Lung microvascular endothelial cell (primary cell): Measurements from ENCODE around the gene ARHGAP26. TPM values are rescaled to one million over a fixed set of nuclear protein-coding genes. Genes with fewer than 3 reads are reported as not detected.

Experiments used
- DNase-seq, 2 donors: peaks; one replicate each; pipeline versions ENCODE4 v3.0.0 to v3.0.0-alpha.2; 2010; ENCODE audit warnings: low read depth in 2 of 2
- total RNA-seq: library from RNA; depleted of rRNA; stranded (reverse); fragments of >200 nt; gene quantifications from 2 replicates; pipeline ENCODE4 v1.2.1, GENCODE V29; 2014

ARHGAP26 gene
- total RNA-seq, 1 donor from 2014 or later, result 34.5 TPM

DNA sequence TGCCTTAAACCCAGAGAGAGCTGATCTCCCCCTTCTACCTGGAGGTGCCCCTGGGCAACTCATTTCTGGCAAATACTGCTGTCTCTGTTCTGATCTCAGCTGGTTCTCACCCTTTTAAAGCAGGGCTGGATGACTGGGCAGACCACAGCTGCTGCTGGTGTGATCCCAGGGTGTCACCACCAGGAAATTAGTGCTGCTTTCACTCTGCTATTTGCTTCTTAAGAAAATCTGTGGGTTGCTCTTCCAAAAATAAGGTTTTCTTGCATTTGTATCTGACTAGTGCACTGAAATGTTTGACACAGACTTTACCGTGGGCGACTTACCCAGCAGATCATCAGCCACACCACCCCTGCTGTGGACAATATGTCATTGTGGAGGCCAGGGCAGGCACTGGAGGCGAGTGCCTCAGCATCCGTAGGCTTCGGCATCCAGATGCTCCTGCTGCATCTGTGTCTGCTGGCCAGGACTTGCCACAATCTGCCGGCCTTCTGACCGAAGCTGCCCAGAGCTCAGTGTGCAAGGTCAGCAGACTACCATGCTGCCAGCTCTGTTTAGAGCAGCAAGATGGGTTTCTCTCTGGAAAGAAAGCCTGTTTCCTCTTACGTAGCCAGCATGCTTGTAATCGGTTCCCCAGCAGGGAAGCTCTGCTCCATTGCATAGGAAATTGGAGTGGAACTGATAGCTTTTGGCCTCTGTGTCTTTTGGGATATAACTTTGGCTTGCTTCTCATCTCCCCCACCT is 13.6 kb downstream of the ARHGAP26 start:
- peak in 1 of 2 donors; percentile 52 for DNase-seq

DNA sequence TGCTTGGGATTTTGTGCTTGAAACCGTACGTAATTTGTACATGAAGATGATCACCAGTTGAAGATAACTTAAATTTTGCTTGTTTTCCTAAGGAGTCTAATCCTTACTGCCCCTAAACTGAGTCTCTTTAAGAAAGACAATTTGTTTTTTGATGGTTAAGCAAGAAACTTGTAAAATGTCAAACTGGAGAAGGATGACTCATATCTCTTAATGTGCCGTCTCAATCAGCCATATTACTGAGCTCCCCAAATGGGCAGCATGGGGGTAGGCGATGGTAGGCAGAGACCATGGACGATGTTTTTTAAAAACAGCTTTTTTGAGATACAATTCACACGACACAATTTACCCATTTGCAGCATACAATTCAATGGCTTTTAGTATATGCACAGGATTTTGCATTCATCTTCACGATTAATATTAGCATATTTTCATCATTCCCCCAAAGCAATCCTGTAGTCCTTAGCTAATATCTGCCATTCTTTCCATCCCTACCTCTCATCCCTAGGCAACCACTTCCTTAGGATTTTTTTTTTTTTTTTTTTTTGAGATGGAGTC is 14.3 kb downstream of the ARHGAP26 start:
- DNase-seq, result peak in 1 of 2 donors; percentile 0

DNA sequence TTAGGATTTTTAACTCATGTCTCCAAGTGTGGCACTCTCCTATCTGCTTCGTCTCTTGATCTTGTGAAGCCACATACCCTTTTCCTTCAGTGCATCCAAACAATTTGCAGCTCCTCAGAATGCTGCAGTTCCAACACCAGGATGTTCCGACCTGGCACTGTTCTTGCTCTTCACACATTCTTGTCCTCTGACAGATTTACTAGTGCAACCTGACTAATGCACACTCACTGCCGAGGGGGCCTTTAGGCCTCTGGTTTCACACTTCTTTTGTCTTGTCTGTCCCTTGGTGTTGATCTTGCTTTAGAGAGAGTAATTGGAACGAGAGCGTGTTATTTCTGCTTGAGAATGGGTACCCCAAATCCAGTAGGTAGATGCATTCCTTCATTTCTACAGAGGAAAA is 15.0 kb downstream of the ARHGAP26 start:
- DNase-seq, result peak in 1 of 2 donors; percentile 21

DNA sequence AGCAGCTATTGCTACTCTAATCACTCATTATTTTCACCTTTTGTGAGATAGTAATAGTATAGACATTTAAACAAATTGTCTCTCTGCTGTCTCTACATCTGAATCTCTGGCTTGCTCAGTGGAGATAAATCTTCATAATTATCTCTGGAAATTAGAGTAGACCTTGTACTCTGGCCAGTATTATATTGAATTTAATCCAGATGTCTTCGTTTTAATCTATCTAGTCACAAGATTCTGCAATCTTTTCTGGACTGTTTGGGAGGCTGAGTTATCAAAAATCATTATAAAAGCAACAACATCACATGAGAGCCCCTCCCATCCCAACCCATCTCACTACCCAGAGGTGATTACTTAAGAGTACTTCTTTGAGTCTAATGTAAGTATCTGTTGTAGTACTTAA is 19.0 kb downstream of the ARHGAP26 start:
- DNase-seq, result no peak

DNA sequence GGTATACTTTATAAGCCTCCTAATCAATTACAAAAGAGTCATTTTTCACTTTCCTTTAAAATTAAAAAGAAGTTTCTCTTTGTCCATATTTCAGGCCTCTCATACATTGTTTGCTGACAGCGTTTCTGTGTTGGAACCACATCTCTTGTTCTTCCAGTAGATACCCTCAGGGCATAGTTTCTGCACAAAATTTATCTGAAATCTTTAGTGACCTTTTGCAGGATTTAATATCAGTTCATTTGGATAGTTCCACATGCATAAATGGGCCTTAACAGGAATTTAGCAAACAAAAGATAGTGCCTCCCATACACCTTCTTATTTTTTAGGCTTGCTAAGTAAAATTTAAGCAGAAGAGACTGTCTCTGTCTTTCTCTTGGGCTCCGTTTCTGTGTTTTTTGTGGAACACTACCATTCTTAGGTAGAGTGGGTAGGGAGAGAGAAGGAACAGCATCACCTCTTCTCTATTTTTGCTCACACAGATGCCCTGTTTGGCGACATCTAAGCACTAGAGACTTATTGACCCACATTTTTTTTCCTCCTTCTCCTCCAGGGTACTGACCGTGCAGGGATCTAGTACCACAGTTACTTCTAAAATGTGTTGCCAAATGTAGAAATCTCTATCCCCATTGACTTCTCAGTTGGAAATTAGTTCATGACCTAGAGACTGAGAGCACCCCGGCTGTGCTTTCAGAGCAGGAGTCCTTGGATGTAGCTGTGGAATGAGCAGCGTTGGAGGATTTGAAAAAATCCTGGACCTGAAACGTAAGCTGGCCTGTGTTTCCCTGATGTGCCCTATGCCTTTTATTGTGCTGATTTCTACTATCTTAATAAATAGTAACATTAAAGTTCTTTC is 22.1 kb downstream of the ARHGAP26 start:
- no peak for DNase-seq

DNA sequence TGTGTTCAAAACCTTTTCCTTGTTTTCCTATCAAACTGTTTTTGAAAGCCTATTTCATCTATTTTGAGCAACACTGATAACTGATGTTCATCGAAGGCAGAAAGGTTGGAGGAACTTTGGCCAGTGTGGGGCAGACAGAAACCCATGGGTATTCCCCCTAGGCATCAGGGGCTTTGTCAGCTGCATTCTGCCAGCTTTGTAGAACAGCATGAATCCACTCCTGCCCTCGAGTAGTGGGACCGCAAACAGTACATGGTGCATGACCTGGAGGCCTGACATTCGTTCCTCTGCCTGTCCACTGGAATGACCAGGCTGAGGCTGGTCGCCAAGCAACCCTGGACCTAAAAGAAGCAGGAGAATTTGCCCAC is 22.7 kb downstream of the ARHGAP26 start:
- no peak for DNase-seq

DNA sequence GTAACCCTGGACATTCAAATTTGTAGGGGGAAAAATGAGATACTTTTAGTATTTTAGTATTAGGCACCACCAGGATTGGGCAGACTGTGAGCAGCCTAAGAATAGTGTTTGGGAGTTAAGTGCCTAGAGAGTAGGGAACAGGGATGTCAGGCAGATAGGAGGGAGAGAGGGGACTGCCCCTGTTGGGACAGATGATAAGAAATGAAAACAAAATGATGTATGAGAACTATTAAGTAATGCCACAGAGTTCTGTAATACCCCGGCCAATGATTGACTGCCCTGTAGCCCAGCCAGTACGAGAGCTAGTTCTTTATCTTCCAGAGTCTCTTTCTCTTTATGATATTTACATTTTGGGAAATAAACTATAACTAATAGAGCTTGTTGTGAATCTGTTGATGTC is 24.4 kb downstream of the ARHGAP26 start:
- no peak for DNase-seq

DNA sequence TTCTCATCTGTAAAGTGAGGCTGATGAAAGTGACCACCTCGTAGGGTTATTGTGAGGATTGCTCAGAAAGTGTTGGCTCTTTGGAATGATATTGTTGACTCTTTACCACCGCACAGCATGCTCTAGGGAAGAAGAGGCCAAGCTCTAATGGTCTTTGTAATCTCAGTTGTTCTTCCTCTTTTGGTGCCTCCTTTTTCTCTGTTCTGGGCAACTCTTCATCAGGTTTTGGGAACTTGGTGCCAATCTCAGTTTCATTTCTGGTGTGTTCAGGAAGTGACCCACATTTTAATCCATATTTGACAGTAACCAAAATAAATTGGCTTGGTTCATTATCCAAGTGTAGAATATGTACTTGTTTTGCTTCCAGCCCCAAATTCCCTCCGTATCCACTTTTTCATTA is 25.1 kb downstream of the ARHGAP26 start:
- no peak for DNase-seq

DNA sequence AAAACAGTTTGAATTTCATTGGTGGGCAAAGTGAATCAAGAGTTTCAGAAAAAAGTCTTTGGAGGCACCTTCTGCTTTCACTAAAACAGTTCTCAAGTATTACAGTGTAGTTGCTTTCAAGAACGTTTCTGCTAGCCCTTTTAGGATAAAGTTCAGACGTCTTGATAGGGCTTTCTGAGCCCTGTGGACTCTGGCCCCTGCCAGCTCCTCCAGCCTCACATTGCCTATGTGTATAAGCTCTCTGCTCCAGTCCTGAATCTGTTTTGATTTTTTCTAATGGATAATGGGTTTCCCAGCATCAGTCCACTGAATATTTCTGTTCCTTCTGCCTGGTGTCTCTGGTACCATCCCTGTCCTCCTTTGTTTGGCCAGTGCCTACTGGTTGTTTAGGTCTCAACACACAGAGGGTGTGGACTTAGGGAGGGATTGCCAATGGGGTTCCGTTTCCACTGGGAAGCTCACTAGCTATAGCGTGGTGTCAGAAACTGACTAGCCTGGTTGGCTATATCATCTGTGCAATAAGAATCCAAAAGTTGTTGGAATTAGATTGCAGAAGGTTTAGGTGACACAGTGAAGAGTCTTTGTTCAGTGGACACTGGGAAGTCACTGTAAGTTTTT is 26.4 kb downstream of the ARHGAP26 start:
- DNase-seq, result no peak

DNA sequence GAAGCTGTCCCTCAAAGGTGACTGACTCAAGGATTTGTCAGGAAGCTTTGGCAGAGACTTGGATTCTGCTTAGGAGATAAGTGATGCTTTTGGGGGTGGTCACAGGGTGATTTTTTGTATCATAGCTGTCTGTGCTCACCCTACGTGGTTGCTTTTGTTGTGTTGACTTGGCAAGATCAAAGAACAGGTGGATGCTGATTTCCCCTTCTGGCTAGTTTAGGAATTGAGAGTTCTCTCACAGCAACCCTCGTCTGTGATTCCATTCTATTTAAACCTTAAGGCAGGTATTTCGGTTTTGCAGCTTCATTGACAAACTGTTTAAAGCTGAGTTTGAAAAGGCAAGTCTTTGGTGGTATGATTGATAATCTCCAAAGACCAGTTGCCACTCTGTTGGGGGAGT is 27.2 kb downstream of the ARHGAP26 start:
- DNase-seq, result no peak

DNA sequence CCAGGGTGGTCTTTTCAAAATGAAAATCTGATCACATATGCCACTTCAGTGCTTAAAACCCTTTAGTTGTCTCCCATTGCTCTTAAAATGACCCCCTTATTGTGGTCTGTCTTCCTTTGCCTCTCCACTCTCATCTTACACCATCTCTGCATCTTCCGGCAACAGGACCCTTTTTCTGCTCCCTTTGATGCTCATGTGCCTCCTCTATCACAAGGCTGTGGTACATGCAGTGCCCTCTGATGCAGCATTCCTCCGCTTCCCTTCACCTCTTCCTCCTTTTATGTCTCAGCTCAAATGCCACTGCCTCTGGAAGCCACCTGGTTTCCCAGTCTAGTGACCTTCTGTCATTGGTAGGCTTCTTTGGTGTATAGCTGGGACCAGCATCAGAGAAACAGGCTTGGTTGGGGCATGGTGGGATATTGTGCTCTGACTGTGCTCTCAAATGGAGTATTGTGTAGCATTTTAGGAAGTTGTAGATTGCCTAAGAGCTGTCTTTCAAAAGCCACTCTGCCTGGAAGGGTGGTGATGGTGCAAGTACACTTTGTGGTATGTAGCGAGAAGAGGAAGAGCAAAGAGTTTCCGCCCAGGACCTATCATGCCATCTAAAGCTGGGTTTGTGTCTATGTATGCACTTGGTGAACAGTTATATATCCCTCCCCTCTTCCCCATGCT is 28.1 kb downstream of the ARHGAP26 start:
- DNase-seq, result no peak

DNA sequence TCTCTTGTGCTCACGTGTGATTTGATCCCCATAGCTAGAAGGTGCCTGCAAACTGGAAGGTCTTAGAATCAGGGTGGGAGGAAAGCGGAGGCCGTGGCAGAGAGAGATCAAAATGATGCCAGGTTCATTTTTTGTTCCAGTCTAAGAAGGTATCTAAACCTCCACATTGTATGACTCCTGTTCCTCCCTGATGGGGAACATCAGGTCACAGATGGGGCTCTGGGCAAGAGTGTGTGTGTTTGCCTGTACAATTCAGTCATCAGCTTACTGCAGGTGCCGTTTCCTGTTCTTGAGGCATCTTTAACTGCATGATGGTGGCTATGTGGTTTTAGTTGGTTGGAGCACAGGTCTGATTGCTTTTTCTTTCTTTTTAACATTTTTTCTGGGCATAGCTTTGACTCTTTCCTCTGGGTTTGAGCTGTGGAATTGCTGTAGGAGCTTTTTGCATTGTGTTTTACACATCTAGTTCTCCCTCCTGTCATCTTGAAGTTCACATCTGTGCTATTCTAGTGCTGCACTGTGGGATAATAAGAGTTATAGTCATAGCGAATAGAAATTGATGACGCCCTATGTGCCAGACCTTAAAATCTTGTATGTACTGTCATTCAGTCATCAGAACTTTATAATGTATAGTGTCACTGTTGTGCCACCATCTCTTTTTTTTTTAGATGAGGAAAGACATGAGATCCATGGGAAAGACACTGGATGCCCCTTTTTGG is 30.8 kb downstream of the ARHGAP26 start:
- DNase-seq, result no peak

DNA sequence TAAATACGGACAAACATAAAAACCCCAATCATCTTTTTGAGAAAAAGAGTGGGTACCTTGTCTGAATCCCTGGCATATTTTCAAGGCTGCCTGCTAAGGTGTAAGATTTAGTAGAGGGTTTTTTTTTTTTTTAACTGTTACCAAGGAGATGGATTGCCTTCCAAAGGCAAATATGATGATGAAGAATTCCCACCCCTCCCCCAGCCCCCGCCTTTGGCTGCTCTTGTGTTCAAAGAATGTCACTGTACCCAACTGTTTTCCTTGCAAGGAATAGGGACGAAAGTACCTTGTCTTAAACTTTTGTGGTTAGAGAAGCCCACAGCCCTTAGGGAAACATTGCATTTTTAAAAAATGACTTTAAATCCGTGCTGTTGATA is 31.3 kb downstream of the ARHGAP26 start:
- no peak for DNase-seq

DNA sequence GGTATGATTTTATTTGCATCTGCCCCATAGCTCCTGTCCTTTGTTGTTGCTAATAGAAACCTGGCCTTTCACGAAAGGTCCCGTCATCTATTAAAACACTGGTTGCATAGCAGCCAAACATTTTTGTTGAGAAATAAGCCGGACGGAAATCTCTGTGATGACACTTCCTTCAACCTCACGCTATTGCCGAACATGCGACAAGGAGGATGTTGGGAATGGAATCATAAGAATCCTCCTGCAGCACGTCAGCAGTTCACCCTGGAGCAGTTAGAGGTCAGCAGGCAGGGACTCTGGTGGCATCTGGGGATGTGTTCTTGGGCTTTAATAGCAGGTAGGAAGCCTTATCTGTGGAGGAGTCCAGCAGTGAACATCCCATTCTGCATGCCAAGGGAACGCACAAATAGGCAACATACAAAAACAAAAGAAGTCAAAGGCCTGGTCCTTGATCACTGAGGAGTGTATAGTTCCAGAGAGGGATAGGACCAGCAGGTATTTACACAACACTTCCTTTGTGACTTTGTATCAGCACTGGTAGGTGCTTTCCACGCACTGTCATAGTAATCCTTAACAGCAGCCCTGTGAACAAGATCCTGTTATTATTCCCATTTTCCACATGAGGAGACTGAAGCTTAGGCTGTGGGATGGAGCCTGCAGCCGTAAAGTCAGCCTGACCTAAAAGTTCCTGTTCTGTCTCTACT is 33.4 kb downstream of the ARHGAP26 start:
- peak; percentile 95 to 99 for DNase-seq

DNA sequence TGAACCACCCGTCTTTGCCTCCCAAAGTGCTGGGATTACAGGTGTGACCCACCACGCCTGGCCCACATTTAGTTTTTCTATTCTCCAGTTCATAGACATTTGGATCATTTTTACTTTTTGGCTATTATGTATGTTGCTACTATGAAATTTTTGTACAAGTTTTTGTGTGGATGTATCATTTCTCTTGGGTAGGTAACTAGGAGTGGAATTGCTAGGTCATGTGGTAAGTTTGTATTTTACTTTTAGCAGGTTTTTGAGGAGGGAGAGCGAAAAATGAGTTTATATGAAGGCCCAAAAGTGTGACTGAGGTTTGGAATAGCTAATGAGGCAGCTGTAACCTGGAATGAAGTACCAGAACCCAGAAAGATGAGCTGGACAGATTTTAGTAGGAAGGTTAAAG is 35.2 kb downstream of the ARHGAP26 start:
- no peak for DNase-seq

DNA sequence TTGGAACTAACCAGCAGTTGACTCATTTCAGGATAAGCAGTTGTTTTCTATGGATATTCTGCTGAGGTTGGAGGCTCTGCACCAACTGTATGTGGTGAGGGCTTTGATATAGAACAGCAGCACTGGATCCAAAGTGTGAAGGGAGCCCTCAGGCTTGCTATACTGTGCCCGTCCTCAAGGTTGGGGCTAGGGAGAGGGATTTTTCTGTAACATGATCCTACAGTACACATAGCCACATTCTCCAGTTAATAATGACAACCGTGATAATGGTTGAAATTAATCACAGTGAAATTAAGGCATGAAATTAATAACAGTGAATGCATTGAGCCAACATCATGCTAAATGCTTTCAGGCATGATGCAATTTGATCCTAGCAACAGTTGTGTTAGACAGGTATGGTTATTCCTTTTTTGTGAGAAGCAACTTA is 36.7 kb downstream of the ARHGAP26 start:
- no peak for DNase-seq

DNA sequence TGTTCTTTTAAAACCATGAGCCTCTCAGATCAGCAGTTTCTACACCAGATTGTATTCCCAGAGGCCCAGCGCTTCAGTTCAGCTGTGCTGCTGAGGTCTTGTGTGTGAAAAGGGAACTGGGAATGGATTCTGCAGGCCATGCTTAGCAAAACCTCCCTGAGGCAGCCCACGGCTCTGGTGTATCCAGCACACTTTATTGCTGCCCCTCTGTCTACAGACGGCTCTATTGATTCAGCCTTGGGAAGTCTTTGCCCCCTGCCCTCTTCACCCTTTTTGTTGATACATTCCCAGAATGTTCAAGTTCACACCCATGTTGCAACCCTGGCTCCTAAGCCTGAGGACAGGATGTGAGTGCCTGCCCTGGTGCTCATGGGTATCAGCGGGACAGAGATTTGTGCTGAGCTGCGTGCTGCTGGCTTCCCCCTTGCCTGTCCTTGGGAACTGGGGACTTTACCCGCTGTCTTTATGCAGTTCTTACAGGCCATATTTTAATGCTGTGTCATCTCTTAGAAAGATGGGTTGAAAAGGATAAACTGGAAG is 37.3 kb downstream of the ARHGAP26 start:
- DNase-seq, result peak in 1 of 2 donors; percentile 61

DNA sequence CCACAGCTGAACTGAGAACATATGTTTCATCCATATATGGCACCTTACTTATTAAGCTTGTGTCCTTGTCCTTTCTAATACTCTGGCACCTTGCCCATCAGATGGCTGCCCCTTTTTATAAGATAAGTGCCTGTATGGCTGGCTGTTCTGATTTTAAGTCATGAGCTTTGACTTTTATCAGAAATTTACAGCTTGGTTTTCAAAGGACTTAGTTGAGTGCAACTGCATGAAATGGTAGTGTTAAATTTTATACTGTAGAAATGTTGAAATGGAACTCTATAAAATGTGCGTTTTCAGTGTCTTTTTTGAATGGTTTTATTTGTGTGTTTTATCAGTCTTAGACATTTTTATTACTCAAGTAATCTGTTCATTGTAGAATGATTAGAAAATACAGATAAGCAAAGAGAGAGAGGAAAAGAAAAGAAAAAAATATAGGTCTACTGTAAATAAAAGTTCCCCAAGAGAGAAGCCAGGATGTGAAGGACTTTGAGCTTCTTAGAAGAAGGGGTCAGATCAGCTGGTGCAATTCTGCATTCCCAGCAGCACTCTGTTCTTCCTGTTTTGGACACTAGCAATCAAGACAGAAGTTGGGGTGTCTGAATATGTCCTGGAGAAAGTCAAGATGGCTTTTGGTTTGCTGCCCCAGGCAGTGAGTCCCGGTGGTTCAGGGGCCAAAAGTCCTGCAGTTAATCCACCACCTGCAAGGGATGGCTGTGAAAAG is 38.9 kb downstream of the ARHGAP26 start:
- no peak for DNase-seq

DNA sequence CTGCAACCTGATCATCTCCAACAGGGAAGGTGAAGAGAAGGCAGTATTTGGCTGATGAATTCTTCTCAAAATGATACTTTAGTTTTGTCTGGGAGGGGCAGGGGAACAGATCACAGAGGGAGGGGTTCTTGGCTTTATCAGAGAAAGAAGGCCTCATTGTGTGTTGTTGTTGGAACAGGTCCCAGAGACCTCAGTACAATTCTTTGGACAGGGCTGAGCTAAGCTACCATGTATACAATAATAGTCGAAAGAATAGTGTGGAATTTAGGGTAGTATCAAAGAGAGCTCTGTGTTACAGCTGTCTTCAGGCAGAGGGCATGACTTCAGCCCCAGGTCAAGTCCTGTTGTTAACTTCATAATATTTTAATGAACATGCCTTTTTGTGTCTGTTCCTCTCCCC is 39.9 kb downstream of the ARHGAP26 start:
- DNase-seq, result peak; percentile 65 to 88
